Vagina (tissue), 2 donors: ENCODE measurements around the gene NCK1.

Experiments
- CTCF ChIP-seq, 3 experiments: fragments of 450-650 bp in 2 of 3; fragments of 200-600 bp in 1 of 3; sonication (generic) in 1 of 3; IDR thresholded peaks; one replicate each; pipeline ENCODE4 v1.5.1; 2017 to 2019; ENCODE audit warnings: antibody characterized with exemption in 3 of 3, mild to moderate bottlenecking in 2 of 3, moderate library complexity in 2 of 3
- POLR2A ChIP-seq, 2 donors: fragments of 450-650 bp; IDR thresholded peaks; one replicate each; pipeline ENCODE4 v1.6.1; 2017; ENCODE audit warnings: antibody characterized with exemption in 2 of 2, mild to moderate bottlenecking in 2 of 2, moderate library complexity in 2 of 2
- POLR2AphosphoS5 ChIP-seq, 2 donors: sonication (generic); formaldehyde crosslinking; IDR thresholded peaks; one replicate each; pipeline ENCODE4 v1.9.0; 2017; ENCODE audit warnings: antibody characterized with exemption in 2 of 2, mild to moderate bottlenecking in 2 of 2, low read depth in 1 of 2; ENCODE audit not compliant: insufficient read depth in 1 of 2

GRCh38 chr3:136839556-136839931 is 22.5 kb upstream of the NCK1 start:
- TF ChIP-seq CTCF (IDR thresholded peaks at IDR 0.05) (no peak), POLR2A (IDR thresholded peaks at IDR 0.05) (no peak), POLR2AphosphoS5 (IDR thresholded peaks at IDR 0.05; ENCODE audit: insufficient read depth in 1 of 2, low read depth in 1 of 2) (no peak)
